T-helper 2 cell treated with Interferon-gamma antibody and Interleukin-4, amounts not matched to agents 100 ng/mL and 5 ng/mL, for 36 hours (primary cell): Measurements from ENCODE around the gene IPO9. TPM values are rescaled to one million over a fixed set of nuclear protein-coding genes. Genes with fewer than 3 reads are reported as not detected.
"Not testable (repeated sequence)": the region's sequence is repeated elsewhere in the genome, so short reads cannot be mapped to it uniquely, and the experiment has no call there.

Source experiments
- intact Hi-C: fragments of 100-400 bp; cut with micrococcal nuclease; formaldehyde crosslinking; loops from one replicate; pipeline ENCODE4 v1.15.1; 2023
- total RNA-seq: library from RNA; stranded (reverse); gene quantifications from 2 replicates; pipeline ENCODE4 v1.2.3, GENCODE V29; 2022

IPO9 gene
- total RNA-seq, 1 donor from 2014 or later: 62.8 TPM

- intact Hi-C loops: no loop called here
These were observed 20.3 kb upstream of the IPO9 start for GRCh38 chr1:201808633-201808990.

- intact Hi-C loops: no loop called here
These were observed 19.1 kb upstream of the IPO9 start for GRCh38 chr1:201809876-201810275.

- intact Hi-C loops: no loop called here
These were observed 18.3 kb upstream of the IPO9 start for GRCh38 chr1:201810466-201811216.

GRCh38 chr1:201813226-201813625, 15.7 kb upstream of the IPO9 start:
- intact Hi-C loops: no loop called here

GRCh38 chr1:201816309-201816854, 12.6 kb upstream of the IPO9 start:
- intact Hi-C loops: no loop called here

- intact Hi-C loops: no loop called here
These were observed 9.8 kb upstream of the IPO9 start for GRCh38 chr1:201818971-201819750.

- intact Hi-C loops: no loop called here
These were observed 8.5 kb upstream of the IPO9 start for GRCh38 chr1:201820413-201820812.

- intact Hi-C loops: loop anchor here (5.0 kb wide), 2 partner anchors 52 to 157 kb away; partner anchors contain the start of gene RNPEP
These were observed 3.7 kb upstream of the IPO9 start for GRCh38 chr1:201825245-201825644.

GRCh38 chr1:201826830-201827229, 2.1 kb upstream of the IPO9 start:
- intact Hi-C loops: loop anchor here (5.0 kb wide), 2 partner anchors 50 to 155 kb away; partner anchors contain the start of gene RNPEP

GRCh38 chr1:201827321-201828216, 1.4 kb upstream of the IPO9 start:
- intact Hi-C loops: loop anchor here (5.0 kb wide), 2 partner anchors 50 to 155 kb away; partner anchors contain the start of gene RNPEP

- intact Hi-C loops: loop anchor here (5.0 kb wide), 2 partner anchors 49 to 154 kb away; partner anchors contain the start of gene RNPEP
These were observed 639 bp upstream of the IPO9 start for GRCh38 chr1:201828217-201828819.

- intact Hi-C loops: no loop called here
These were observed 2.4 kb downstream of the IPO9 start for GRCh38 chr1:201831371-201831770.

- intact Hi-C loops: no loop called here
These were observed 5.7 kb downstream of the IPO9 start for GRCh38 chr1:201834621-201835020.

- intact Hi-C loops: no loop called here
These were observed 9.4 kb downstream of the IPO9 start for GRCh38 chr1:201838381-201838780.

- intact Hi-C loops: not testable (repeated sequence)
These were observed 10.1 kb downstream of the IPO9 start for GRCh38 chr1:201839089-201839488.

- intact Hi-C loops: no loop called here
These were observed 11.1 kb downstream of the IPO9 start for GRCh38 chr1:201840055-201840454.

- intact Hi-C loops: no loop called here
These were observed 11.5 kb downstream of the IPO9 start for GRCh38 chr1:201840490-201840889.

GRCh38 chr1:201841265-201841912, 12.4 kb downstream of the IPO9 start:
- intact Hi-C loops: no loop called here

GRCh38 chr1:201842472-201843027, 13.6 kb downstream of the IPO9 start:
- intact Hi-C loops: no loop called here
